Large intestine (tissue), 3 donors: Measurements from ENCODE around the gene FIBIN. TPM values are rescaled to one million over a fixed set of nuclear protein-coding genes. Genes with fewer than 3 reads are reported as not detected.

ENCODE experiments used
- DNase-seq, 2 donors: peaks; one replicate each; pipeline versions ENCODE4 v3.0.0 to v3.0.0-alpha.2; 2013
- H3K27ac ChIP-seq: one replicate; pipeline ENCODE4 v1.5.1; 2013; ENCODE audit warnings: low read length
- H3K27me3 ChIP-seq: 2 replicates; pipeline ENCODE4 v1.6.1; 2013; ENCODE audit warnings: low read length; ENCODE audit not compliant: control insufficient read depth, insufficient read depth
- H3K36me3 ChIP-seq: 2 replicates; pipeline ENCODE4 v1.6.1; 2013; ENCODE audit warnings: low read length; ENCODE audit not compliant: control insufficient read depth, insufficient read depth
- H3K4me1 ChIP-seq: one replicate; pipeline ENCODE4 v1.6.1; 2013; ENCODE audit warnings: low read length; ENCODE audit not compliant: control insufficient read depth, insufficient read depth
- H3K4me3 ChIP-seq: one replicate; pipeline ENCODE4 v1.5.1; 2013; ENCODE audit warnings: low read length
- H3K9me3 ChIP-seq: one replicate; pipeline ENCODE4 v1.6.1; 2013; ENCODE audit warnings: mild to moderate bottlenecking, low read depth, low read length, moderate library complexity; ENCODE audit not compliant: control insufficient read depth
- WGBS: methylation state at CpG from one replicate; pipeline ENCODE4 v1.1.5; 2013; ENCODE audit warnings: low lambda C conversion rate; ENCODE audit not compliant: insufficient coverage; 5-methylcytosine and 5-hydroxymethylcytosine counted together
- polyA plus RNA-seq: library from polyadenylated mRNA; unstranded; fragments of 120-200 nt; gene quantifications from one replicate; pipeline ENCODE4 v1.2.1, GENCODE V29; 2013

The FIBIN gene
- polyA plus RNA-seq, 1 donor, result 14.5 TPM

DNA sequence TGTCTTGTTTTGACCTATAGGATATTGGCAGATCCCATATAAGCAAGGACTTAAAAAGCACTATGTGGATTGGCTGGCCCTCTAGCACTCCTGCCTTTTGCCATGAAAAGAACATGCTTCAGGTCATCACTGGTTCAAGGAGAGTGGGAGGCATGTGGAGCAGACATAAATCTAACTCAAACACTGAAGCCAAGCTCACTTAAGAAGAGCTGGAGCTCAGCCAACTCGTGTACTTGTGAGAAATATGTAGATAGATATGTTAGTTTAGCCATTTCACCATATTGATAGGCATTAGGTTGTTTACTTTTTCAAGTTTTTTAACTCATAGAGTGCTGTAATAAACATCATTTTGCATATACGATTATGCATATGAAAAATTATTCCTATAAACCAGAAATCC is 26.8 kb downstream of the FIBIN start:
- no CpG with 5 or more reads among the region's 2 CpGs for WGBS
- H3K4me3 ChIP-seq, result no peak overlapping the region
- no peak overlapping the region for H3K27ac ChIP-seq
- no peak for DNase-seq
- H3K36me3 ChIP-seq, result no peaks in the 10 kb centered on the region
- H3K4me1 ChIP-seq, result peaks cover 3% of the 10 kb centered on the region
- H3K27me3 ChIP-seq, result no peaks in the 10 kb centered on the region
- no peaks in the 10 kb centered on the region for H3K9me3 ChIP-seq

DNA sequence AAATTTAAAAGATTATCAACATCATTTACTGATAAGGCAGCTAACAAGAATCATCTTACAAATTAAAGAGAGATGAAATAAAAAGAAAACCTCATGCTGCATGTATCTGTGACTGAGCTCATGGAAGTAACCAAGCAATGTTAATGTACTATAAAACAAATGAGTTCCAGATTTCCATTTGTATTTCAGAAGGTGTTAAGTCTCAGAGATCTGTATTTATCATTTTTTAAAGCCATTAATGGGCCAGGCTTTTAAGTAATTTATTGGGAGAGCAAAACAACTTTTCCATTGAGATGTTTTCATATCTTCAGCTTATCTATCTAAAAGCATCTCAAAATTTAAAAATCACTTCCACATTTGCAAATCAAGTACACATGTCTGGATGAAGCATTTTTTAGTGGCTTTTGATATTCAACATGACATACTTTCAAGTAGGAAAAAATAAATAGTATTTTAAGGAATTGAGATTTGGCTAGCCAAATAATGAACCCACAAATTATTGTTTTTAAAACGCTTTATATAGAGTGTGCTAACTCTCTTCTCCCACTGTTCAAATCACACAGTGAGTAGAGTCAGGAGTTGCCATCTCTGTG is 28.8 kb downstream of the FIBIN start:
- no peaks in the 10 kb centered on the region for H3K9me3 ChIP-seq
- no peaks in the 10 kb centered on the region for H3K36me3 ChIP-seq
- WGBS, result 100% methylated on average over 1 of the region's 1 CpG
- H3K27me3 ChIP-seq, result no peaks in the 10 kb centered on the region
- H3K4me3 ChIP-seq, result no peak overlapping the region
- peaks cover 6% of the 10 kb centered on the region for H3K4me1 ChIP-seq
- no peak overlapping the region for H3K27ac ChIP-seq
- no peak for DNase-seq

DNA sequence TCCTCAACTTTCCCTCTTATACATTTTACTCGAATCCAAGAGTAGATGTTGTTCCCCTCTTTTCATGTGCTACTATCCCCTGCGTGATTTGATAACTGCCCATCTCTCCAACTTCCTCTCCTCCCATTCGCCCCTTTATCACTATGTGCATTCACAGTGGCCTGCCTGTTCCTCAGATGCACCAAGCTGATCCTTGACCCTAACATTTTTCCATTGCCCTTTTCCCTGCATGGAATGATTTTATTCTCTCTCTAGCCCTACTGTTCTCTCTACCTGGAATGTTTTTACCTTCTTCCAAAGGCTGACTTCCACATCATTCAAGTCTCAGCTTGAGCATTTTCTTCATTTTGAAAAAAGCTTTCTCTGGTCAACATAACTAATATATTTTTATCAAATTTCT is 31.0 kb downstream of the FIBIN start:
- Histone ChIP-seq H3K4me3 (no peak overlapping the region), H3K27ac (no peak overlapping the region), H3K9me3 (no peaks in the 10 kb centered on the region), H3K27me3 (no peaks in the 10 kb centered on the region), H3K36me3 (no peaks in the 10 kb centered on the region), H3K4me1 (peaks cover 6% of the 10 kb centered on the region)
- 100% methylated on average over 1 of the region's 3 CpGs for WGBS
- DNase-seq, result no peak

DNA sequence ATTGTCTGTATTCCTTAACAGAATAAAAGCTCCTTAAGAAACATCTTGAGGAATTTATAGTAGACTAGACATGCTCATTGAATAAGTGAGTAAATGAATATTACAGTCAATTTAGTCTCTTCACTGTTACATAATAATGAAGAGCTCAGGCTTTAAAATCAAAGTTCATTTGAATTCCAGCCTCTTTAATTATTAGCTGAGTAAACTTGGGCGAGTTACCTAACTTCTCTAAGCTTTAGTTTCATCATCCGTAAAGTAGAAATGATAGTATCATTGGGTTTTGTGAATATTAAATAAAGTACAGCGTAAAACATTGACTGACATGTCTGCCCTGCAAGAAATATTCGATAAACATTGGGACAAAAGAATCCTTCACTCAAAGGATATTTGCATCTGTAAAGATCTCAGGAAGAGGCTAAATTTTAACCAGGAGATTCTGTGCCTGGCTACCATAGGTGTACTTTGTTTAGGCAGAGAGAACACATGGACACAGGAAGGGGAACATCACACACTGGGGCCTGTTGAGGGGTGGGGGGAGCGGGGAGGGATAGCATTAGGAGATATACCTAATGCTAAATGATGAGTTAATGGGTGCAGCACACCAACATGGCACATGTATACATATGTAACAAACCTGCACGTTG is 31.5 kb downstream of the FIBIN start:
- H3K4me1 ChIP-seq, result peaks cover 6% of the 10 kb centered on the region
- WGBS, result 80% methylated on average over 1 of the region's 6 CpGs
- no peaks in the 10 kb centered on the region for H3K36me3 ChIP-seq
- H3K9me3 ChIP-seq, result no peaks in the 10 kb centered on the region
- no peak overlapping the region for H3K27ac ChIP-seq
- no peak overlapping the region for H3K4me3 ChIP-seq
- peak; percentile 16 to 40 for DNase-seq
- no peaks in the 10 kb centered on the region for H3K27me3 ChIP-seq

DNA sequence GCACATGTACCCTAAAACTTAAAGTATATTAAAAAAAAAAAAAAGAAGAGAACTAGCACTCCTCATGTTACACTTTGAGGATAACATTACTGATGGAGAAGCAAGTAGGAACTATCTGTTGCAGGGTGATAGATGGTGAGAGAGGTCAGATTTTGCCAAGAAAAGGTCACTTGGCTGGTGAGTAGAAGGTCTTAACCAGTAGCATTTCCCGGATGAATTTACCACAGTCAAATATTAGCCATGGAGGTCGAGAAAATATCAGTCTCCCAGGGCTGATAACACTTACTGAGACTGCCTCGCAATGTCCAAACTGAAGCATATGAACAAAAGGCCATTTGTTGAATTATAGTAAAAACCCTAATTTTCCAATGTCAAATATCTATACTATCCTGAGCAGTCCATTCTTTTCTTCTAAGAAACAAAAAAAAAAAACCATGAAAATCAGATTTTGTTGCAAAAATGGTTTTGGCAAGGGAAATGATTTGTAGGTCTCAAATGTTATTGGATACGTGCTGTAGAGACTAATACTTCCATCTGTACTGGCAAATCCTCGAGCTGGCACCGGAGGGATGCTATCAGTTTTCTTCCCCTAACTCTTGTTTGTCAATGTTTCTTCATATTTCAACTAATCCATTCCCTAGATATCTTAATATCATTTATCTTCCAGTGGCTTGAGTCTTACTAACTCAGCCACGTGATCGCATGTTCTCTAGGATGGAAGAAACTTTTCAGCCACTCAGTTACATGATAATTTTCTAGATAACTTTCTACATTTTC is 32.2 kb downstream of the FIBIN start:
- Histone ChIP-seq H3K36me3 (no peaks in the 10 kb centered on the region), H3K4me1 (peaks cover 6% of the 10 kb centered on the region), H3K9me3 (no peaks in the 10 kb centered on the region), H3K4me3 (no peak overlapping the region), H3K27me3 (no peaks in the 10 kb centered on the region), H3K27ac (no peak overlapping the region)
- 97% methylated on average over 5 of the region's 8 CpGs for WGBS
- no peak for DNase-seq

DNA sequence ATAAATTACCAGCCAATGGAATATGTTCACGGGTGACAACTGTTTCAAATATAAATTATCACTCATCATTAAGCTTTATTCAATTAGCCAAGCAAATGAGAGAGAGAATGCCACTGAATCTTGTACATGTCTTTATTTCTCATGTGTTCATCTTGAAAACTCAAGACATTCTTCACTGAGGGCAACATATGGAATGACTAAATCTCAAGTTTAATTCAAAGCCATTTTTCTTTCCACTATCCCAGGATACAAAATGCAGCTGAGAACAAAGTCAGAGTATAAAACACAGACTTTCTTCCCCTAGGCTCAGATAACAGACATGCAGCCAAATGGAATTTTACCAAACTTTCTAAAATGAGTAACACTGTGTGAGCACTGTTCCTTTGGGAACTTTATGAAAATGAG is 34.7 kb downstream of the FIBIN start:
- no peak for DNase-seq

DNA sequence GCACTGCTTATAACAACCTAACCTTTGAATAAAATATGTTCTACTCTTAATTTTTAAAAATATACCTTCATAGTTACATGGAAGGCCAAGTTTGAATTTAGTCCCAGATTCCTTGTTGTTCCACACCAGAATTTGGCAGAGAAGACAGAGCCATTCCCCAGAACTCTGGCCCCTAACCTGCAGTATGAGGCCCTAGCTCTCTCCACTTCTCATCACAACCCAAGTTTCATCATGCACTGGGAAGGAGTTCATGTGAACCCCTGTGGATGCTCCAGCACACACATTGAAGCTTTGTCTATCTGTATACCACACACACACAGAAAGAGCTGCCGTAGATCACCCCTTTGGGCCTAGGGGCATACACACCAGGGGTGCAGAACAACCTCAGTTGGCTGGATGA is 36.1 kb downstream of the FIBIN start:
- Histone ChIP-seq H3K36me3 (no peaks in the 10 kb centered on the region), H3K27ac (no peak overlapping the region), H3K4me1 (peaks cover 3% of the 10 kb centered on the region), H3K9me3 (no peaks in the 10 kb centered on the region), H3K27me3 (no peaks in the 10 kb centered on the region), H3K4me3 (no peak overlapping the region)
- DNase-seq, result no peak
- WGBS, result no CpG with 5 or more reads among the region's 1 CpG

More for the DNA sequence above, 34.7 kb downstream of the FIBIN start:
- H3K4me1 ChIP-seq, result peaks cover 6% of the 10 kb centered on the region
- no peaks in the 10 kb centered on the region for H3K27me3 ChIP-seq
- no peaks in the 10 kb centered on the region for H3K36me3 ChIP-seq
- H3K9me3 ChIP-seq, result no peaks in the 10 kb centered on the region
- H3K4me3 ChIP-seq, result no peak overlapping the region
- no peak overlapping the region for H3K27ac ChIP-seq
- 100% methylated on average over 1 of the region's 1 CpG for WGBS

DNA sequence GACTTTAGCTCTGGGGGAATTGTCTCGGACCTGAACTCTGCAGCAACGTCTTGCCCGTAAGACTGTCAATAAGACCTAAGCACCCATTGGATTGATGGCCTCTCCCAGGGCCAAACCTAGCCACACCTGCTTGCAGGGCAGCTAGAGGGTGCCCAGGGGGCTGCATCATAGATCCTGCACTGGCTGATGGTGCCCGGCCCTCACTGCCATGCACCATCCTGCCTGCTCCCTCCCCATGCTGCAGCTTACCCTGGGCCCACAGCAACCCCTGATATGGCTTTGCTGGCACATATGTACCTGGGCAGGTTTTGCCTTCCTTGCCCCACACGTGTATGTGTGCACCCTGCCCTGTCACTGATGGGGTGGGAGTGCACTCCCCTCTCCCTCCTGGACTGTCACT is 37.8 kb downstream of the FIBIN start:
- no peaks in the 10 kb centered on the region for H3K4me1 ChIP-seq
- H3K27ac ChIP-seq, result no peak overlapping the region
- no peak overlapping the region for H3K4me3 ChIP-seq
- H3K27me3 ChIP-seq, result no peaks in the 10 kb centered on the region
- no peak for DNase-seq
- H3K36me3 ChIP-seq, result no peaks in the 10 kb centered on the region
- no peaks in the 10 kb centered on the region for H3K9me3 ChIP-seq
- no CpG with 5 or more reads among the region's 5 CpGs for WGBS

DNA sequence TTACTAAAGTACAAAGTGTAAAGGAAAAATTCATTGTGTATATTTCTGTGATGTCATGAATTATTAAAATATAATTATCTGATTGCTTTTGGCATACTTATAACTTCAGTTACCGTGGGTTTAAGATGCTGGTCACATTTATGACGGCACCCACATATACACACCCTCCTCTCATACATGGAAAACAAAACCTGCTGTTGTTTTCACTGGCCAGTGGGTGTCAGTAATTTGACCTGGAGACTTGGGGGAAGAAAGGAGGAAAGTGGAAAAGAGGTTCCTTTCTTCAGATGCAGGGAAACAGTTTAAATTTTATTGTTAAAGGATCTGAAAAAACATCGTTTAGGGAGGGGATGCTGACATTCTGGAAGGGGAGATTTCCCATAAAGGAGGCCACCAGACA is 46.0 kb downstream of the FIBIN start:
- no peak overlapping the region for H3K27ac ChIP-seq

DNA sequence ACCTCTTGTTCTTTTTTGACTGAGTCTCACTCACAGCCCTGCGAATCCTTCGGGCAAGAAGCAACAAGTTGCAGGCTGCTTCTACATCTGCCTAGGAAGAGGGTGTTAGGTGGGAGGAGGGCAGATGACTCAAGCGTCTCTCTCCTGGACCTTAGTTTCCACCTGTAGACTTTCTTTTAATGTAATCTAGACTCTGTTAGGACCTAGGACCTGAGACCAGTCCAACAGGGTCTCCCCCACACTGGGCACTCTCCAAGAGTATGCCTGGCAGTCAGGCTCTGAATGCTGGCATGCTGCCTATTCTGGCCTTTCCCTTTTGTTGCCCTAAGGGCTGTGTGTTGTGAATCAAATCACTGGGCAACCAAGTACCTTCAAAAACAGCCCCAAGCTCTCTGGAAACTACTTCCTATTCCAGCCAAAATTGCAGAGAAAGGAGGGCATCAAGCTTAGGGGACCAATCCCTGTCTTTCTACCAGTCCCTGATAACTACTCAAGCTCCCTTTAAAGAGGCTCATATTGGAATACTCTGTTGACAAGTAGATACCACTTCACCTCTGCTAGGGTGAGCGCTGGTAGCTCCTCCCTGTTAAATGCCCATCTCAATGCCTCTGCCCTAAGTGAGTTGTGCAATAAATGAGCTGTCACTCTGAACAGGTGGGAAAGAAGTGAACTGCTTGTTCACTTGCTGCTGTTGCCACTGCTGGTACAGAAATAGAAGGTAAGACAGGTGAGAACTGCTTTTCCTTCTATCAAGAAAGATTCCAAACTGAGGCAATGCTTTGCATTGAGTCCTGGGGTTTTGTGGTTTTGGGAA is 46.6 kb downstream of the FIBIN start, which contains the start of gene BBOX1:
Gene BBOX1, plus strand, starts transcription at position 514 of the 814 bp plus-strand sequence. CDS start 14,616 bp downstream, outside the sequence.
- no peaks in the 10 kb centered on the region for H3K27me3 ChIP-seq
- no peaks in the 10 kb centered on the region for H3K36me3 ChIP-seq
- H3K27ac ChIP-seq, result no peak within 1 kb of the TSS
- no peak for DNase-seq
- no peaks in the 10 kb centered on the region for H3K9me3 ChIP-seq
- no peaks in the 10 kb centered on the region for H3K4me1 ChIP-seq
- no CpG with 5 or more reads among the region's 4 CpGs for WGBS
- H3K4me3 ChIP-seq, result no peak within 1 kb of the TSS

More for the DNA sequence above, 46.0 kb downstream of the FIBIN start:
- Histone ChIP-seq H3K27me3 (no peaks in the 10 kb centered on the region), H3K9me3 (no peaks in the 10 kb centered on the region), H3K36me3 (no peaks in the 10 kb centered on the region), H3K4me1 (no peaks in the 10 kb centered on the region), H3K4me3 (no peak overlapping the region)
- no peak for DNase-seq
- no CpG with 5 or more reads among the region's 3 CpGs for WGBS
